HepG2 (cell line): Measurements from ENCODE around the gene GADD45GIP1. TPM values are rescaled to one million over a fixed set of nuclear protein-coding genes. Genes with fewer than 3 reads are reported as not detected.

Source experiments
- ATF1 ChIP-seq: IDR thresholded peaks from 2 replicates; pipeline ENCODE4 v1.6.1; 2016; ENCODE audit warnings: mild to moderate bottlenecking, control low read depth
- ATF5 ChIP-seq: sonication (generic); formaldehyde crosslinking; IDR thresholded peaks from 2 replicates; pipeline ENCODE4 v1.4.0; 2020; ENCODE audit warnings: mild to moderate bottlenecking, low read depth, missing genetic modification reagents
- FOXO4 ChIP-seq: sonication (generic); formaldehyde crosslinking; conservative IDR thresholded peaks from 2 replicates; pipeline ENCODE4 v1.8.1; 2023; ENCODE audit warnings: missing genetic modification reagents
- GMEB2 ChIP-seq: IDR thresholded peaks from 2 replicates; pipeline ENCODE4 v1.6.1; 2016; ENCODE audit warnings: missing biosample characterization, missing genetic modification reagents, low read depth
- IRX3 ChIP-seq: sonication (generic); formaldehyde crosslinking; IDR thresholded peaks from 2 replicates; pipeline ENCODE4 v1.8.1; 2023; ENCODE audit warnings: mild to moderate bottlenecking, low read depth, missing genetic modification reagents, borderline replicate concordance
- JDP2 ChIP-seq: sonication (generic); formaldehyde crosslinking; IDR thresholded peaks from 2 replicates; pipeline ENCODE4 v1.8.1; 2022; ENCODE audit warnings: missing genetic modification reagents, borderline replicate concordance
- KLF16 ChIP-seq, 2 experiments: sonication (generic) in 1 of 2; formaldehyde crosslinking in 1 of 2; IDR thresholded peaks; 2 replicates each; pipeline versions ENCODE4 v1.6.1 to v1.8.0; 2016 to 2023; ENCODE audit warnings: missing genetic modification reagents in 2 of 2, missing compliant biosample characterization in 1 of 2
- KMT2B ChIP-seq: IDR thresholded peaks from 2 replicates; pipeline ENCODE4 v1.6.1; 2016; ENCODE audit warnings: missing genetic modification reagents, missing compliant biosample characterization
- NR0B2 ChIP-seq: sonication (generic); formaldehyde crosslinking; IDR thresholded peaks from 2 replicates; pipeline ENCODE4 v1.4.0; 2020; ENCODE audit warnings: mild to moderate bottlenecking, missing genetic modification reagents
- PBX3 ChIP-seq: sonication (generic); formaldehyde crosslinking; IDR thresholded peaks from 2 replicates; pipeline ENCODE4 v1.8.1; 2023; ENCODE audit warnings: missing genetic modification reagents, inconsistent platforms, borderline replicate concordance
- PHB2 ChIP-seq: fragments of 450-650 bp; IDR thresholded peaks from 2 replicates; pipeline ENCODE4 v1.6.1; 2018; ENCODE audit not compliant: partially characterized antibody
- PHF8 ChIP-seq: sonication (generic); formaldehyde crosslinking; IDR thresholded peaks from 2 replicates; pipeline ENCODE4 v1.5.0; 2020; ENCODE audit warnings: missing genetic modification reagents
- SP140L ChIP-seq: sonication (generic); formaldehyde crosslinking; IDR thresholded peaks from 2 replicates; pipeline ENCODE4 v1.4.0; 2020; ENCODE audit warnings: missing genetic modification reagents, borderline replicate concordance
- SUZ12 ChIP-seq: fragments of 150-350 bp; IDR thresholded peaks from 2 replicates; pipeline ENCODE4 v1.6.1; 2014; ENCODE audit warnings: low read depth, low read length
- TCF7L2 ChIP-seq: IDR thresholded peaks from 2 replicates; pipeline ENCODE4 v1.6.1; 2011; ENCODE audit warnings: mild to moderate bottlenecking, low read depth, low read length, moderate library complexity
- TEAD2 ChIP-seq: sonication (generic); formaldehyde crosslinking; IDR thresholded peaks from 2 replicates; pipeline ENCODE4 v1.9.0; 2021; ENCODE audit warnings: missing genetic modification reagents
- ZBTB20 ChIP-seq: sonication (generic); formaldehyde crosslinking; IDR thresholded peaks from 2 replicates; pipeline ENCODE4 v1.8.1; 2023; ENCODE audit warnings: missing genetic modification reagents, low read depth, mild to moderate bottlenecking, borderline replicate concordance
- ZFP82 ChIP-seq: sonication (generic); formaldehyde crosslinking; IDR thresholded peaks from 2 replicates; pipeline ENCODE4 v1.5.1; 2020; ENCODE audit warnings: mild to moderate bottlenecking, missing genetic modification reagents, borderline replicate concordance
- ZFYVE20 ChIP-seq: sonication (generic); formaldehyde crosslinking; IDR thresholded peaks from 2 replicates; pipeline ENCODE4 v1.8.0; 2023; ENCODE audit warnings: low read depth, mild to moderate bottlenecking, moderate library complexity, missing genetic modification reagents, borderline replicate concordance
- ZNF124 ChIP-seq: sonication (generic); formaldehyde crosslinking; IDR thresholded peaks from 2 replicates; pipeline ENCODE4 v1.4.0; 2020; ENCODE audit warnings: missing genetic modification reagents
- ZNF275 ChIP-seq: sonication (generic); formaldehyde crosslinking; IDR thresholded peaks from 2 replicates; pipeline ENCODE4 v1.8.0; 2022; ENCODE audit warnings: missing genetic modification reagents, mild to moderate bottlenecking, inconsistent platforms, borderline replicate concordance
- ZNF674 ChIP-seq: sonication (generic); formaldehyde crosslinking; IDR thresholded peaks from 2 replicates; pipeline ENCODE4 v1.5.0; 2020; ENCODE audit warnings: low read depth, mild to moderate bottlenecking, missing genetic modification reagents
- ZSCAN20 ChIP-seq: sonication (generic); formaldehyde crosslinking; IDR thresholded peaks from 2 replicates; pipeline ENCODE4 v1.4.0; 2020; ENCODE audit warnings: missing genetic modification reagents, mild to moderate bottlenecking, borderline replicate concordance
- polyA plus RNA-seq, 8 experiments: library from polyadenylated mRNA; depleted of rRNA in 3 of 8; stranded (reverse) in 7 of 8; unstranded in 1 of 8; fragments of >200 nt; fragmentation: Illumina TruSeq in 4 of 8; extraction: Trizol in 4 of 8; gene quantifications; 2 replicates each; pipeline versions ENCODE4 v1.2.1 to v1.2.3, GENCODE V29; 2011 to 2016; ENCODE audit warnings: low read depth in 4 of 8, missing spikeins in 1 of 8, mixed read lengths in 1 of 8; ENCODE audit not compliant: insufficient read depth in 1 of 8
- total RNA-seq, 5 experiments: library from RNA; depleted of rRNA; stranded (reverse); fragments of >200 nt; fragmentation: Illumina TruSeq; extraction: Trizol; gene quantifications; 2 replicates each; pipeline ENCODE4 v1.2.3, GENCODE V29; 2016; ENCODE audit warnings: low read depth in 1 of 5

GADD45GIP1 gene
- total and polyA plus RNA-seq, 2 of the 13 experiments (the other 11 are each of a cell fraction or from before 2014, with no cell fraction given), result 24.6 to 30.7 TPM

- TF ChIP-seq ATF1, result no peak
- TF ChIP-seq ZBTB20 (CRISPR knock-in tag), result no peak
- TF ChIP-seq ZFYVE20 (CRISPR knock-in tag), result 0 out of 2 replicates have a peak, but pooled peaks have one; percentile 33
- TF ChIP-seq PHF8 (CRISPR knock-in tag), result no peak; the same call in none of the 2 replicates
- no peak for TF ChIP-seq TCF7L2
- no peak for TF ChIP-seq ZNF275 (CRISPR knock-in tag)
- no peak for TF ChIP-seq KLF16 (CRISPR knock-in tag; IDR thresholded peaks at IDR 0.05)
- no peak for TF ChIP-seq TEAD2 (CRISPR knock-in tag)
- no peak for TF ChIP-seq ZFP82 (CRISPR knock-in tag)
- no peak for TF ChIP-seq ZNF674 (CRISPR knock-in tag)
- TF ChIP-seq PHB2, result no peak
- TF ChIP-seq GMEB2 (CRISPR knock-in tag), result no peak
- TF ChIP-seq JDP2 (CRISPR knock-in tag), result no peak
- peak; percentile 14; the same call in 1 of the 2 replicates for TF ChIP-seq SP140L
- 0 out of 2 replicates have a peak, but pooled peaks have one; percentile 59 for TF ChIP-seq FOXO4 (CRISPR knock-in tag)
- TF ChIP-seq IRX3 (CRISPR knock-in tag), result no peak
- no peak for TF ChIP-seq ZNF124
- 0 out of 2 replicates have a peak, but pooled peaks have one; percentile 12 for TF ChIP-seq NR0B2 (CRISPR knock-in tag)
- TF ChIP-seq KMT2B (CRISPR knock-in tag), result no peak
- TF ChIP-seq ATF5, result no peak
- no peak for TF ChIP-seq PBX3 (CRISPR knock-in tag)
- no peak for TF ChIP-seq ZSCAN20 (CRISPR knock-in tag)
- TF ChIP-seq SUZ12, result no peak
Observed at GRCh38 chr19:12938779-12939601, 18.0 kb downstream of the GADD45GIP1 start (continued).
